Astrocyte of the cerebellum (primary cell): ENCODE measurements around the gene YBEY.
"Not testable (repeated sequence)": the region's sequence is repeated elsewhere in the genome, so short reads cannot be mapped to it uniquely, and the experiment has no call there.

Source experiments
- DNase-seq: peaks from one replicate; pipeline ENCODE4 v3.0.0-alpha.2; 2011; ENCODE audit warnings: low read depth
- H3K4me3 ChIP-seq: 2 replicates; pipeline ENCODE4 v1.5.1; 2011; ENCODE audit warnings: mild to moderate bottlenecking, low read depth, low read length, moderate library complexity
- CTCF ChIP-seq: IDR thresholded peaks from 2 replicates; pipeline ENCODE4 v1.5.1; 2012; ENCODE audit warnings: low read length, low read depth, moderate library complexity, mild to moderate bottlenecking; ENCODE audit errors: missing control alignments
- in situ Hi-C: cut with HindIII; loops from 2 replicates; pipeline ENCODE4 v1.10.0; 2017; ENCODE audit warnings: low sequenced_read_pairs

YBEY gene

GRCh38 chr21:46297338-46298271, 11.5 kb downstream of the YBEY start:
- DNase-seq = no peak
- no peak for TF ChIP-seq CTCF
- peak overlapping the region; percentile 22 for H3K4me3 ChIP-seq
- in situ Hi-C loops = no loop called here

DNA sequence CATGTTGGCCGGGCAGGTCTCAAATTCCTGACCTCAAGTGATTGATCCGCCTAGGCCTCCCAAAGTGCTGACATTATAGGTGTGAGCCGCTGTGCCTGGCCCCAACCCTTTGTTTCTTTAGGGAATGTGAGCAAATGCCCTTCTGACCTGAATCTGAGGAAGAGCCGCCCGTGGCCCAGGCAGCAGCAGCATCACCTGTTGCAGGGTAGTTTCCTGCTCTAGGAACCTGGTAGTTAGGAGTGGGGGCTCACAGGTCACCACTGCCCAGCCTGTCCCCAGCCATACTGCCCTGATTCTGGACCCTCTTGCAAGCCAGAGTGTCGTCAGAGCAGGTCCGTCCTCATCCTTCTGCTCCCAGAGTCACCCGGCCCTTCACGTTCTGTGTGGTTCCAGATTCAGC, 13.0 kb downstream of the YBEY start:
- in situ Hi-C loops = no loop called here
- DNase-seq = no peak
- TF ChIP-seq CTCF = no peak
- H3K4me3 ChIP-seq = no peak overlapping the region

- in situ Hi-C loops = no loop called here
- TF ChIP-seq CTCF = no peak
- H3K4me3 ChIP-seq = no peak overlapping the region
- no peak for DNase-seq
These were observed 15.6 kb downstream of the YBEY start for GRCh38 chr21:46301759-46302158.

GRCh38 chr21:46304437-46304836, 18.3 kb downstream of the YBEY start:
- no peak for TF ChIP-seq CTCF
- no peak overlapping the region for H3K4me3 ChIP-seq
- in situ Hi-C loops = no loop called here
- DNase-seq = no peak

DNA sequence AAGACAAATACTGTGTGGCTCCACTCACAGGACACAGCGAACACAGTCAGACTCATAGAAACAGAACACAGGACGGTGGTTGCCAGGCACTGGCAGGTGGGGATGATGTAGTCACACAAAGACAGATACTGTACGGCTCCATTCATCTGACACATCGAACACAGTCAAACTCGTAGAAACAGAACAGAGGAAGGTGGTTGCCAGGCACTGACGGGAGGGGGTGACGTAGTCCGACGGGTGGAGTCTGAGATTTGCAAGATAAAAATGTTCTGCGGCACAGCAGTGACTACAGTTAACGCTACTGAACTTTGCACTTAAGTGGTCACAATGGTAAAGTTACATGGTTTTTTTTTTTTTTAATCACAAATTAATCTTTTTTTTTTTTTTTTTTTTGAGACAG, 18.8 kb downstream of the YBEY start:
- DNase-seq = no peak
- in situ Hi-C loops = no loop called here
- H3K4me3 ChIP-seq = no peak overlapping the region
- no peak for TF ChIP-seq CTCF

GRCh38 chr21:46307625-46308024, 21.5 kb downstream of the YBEY start:
- in situ Hi-C loops = no loop called here
- no peak for TF ChIP-seq CTCF
- peak; percentile 39 for DNase-seq
- H3K4me3 ChIP-seq = no peak overlapping the region

GRCh38 chr21:46308431-46308830, 22.3 kb downstream of the YBEY start:
- no peak overlapping the region for H3K4me3 ChIP-seq
- in situ Hi-C loops = no loop called here
- DNase-seq = no peak
- no peak for TF ChIP-seq CTCF

DNA sequence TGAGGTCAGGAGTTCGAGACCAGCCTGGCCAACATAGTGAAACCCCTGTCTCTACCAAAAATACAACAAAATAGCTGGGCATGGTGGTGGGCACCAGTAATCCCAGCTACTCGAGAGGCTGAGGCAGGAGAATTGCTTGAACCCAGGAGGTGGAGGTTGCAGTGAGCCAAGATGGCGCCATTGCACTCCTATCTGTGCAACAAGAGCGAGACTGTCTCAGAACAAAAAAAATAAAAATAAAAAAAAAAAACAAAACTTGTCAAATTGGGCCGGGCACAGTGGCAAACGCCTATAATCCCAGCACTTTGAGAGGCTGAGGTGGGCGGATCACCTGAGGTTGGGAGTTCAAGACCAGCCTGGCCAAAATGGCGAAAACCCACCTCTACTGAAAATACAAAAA, 24.1 kb downstream of the YBEY start:
- H3K4me3 ChIP-seq, in situ Hi-C loops, DNase-seq: not testable (repeated sequence)
